ELF-1 (cell line): ENCODE measurements around the gene CARS1.

ENCODE experiments used
- DNase-seq: peaks from one replicate; pipeline ENCODE4 v3.0.0-alpha.2; 2016; ENCODE audit warnings: low read depth, low spot score

Gene CARS1

GRCh38 chr11:3040881-3041280 lies 16.3 kb downstream of the CARS1 start:
- DNase-seq = no peak

GRCh38 chr11:3037945-3038271 lies 19.3 kb downstream of the CARS1 start:
- DNase-seq = no peak

GRCh38 chr11:3037040-3037944 lies 19.9 kb downstream of the CARS1 start:
- DNase-seq = peak; percentile 80

- DNase-seq = no peak
Observed at GRCh38 chr11:3036419-3036818, 20.8 kb downstream of the CARS1 start.

- DNase-seq = no peak
Observed at GRCh38 chr11:3035333-3035732, 21.9 kb downstream of the CARS1 start.

- no peak for DNase-seq
Observed at GRCh38 chr11:3030289-3031070, 26.7 kb downstream of the CARS1 start.

GRCh38 chr11:3028813-3029212 lies 28.4 kb downstream of the CARS1 start:
- DNase-seq = no peak

GRCh38 chr11:3026803-3027202 lies 30.4 kb downstream of the CARS1 start:
- no peak for DNase-seq

- no peak for DNase-seq
Observed at GRCh38 chr11:3022982-3023381, 34.2 kb downstream of the CARS1 start.

- no peak for DNase-seq
Observed at GRCh38 chr11:3022300-3022967, 34.8 kb downstream of the CARS1 start.

- peak; percentile 37 for DNase-seq
Observed at GRCh38 chr11:3021125-3021524, 36.1 kb downstream of the CARS1 start.

GRCh38 chr11:3020011-3020410 lies 37.2 kb downstream of the CARS1 start:
- no peak for DNase-seq

GRCh38 chr11:3018596-3018995 lies 38.6 kb downstream of the CARS1 start:
- no peak for DNase-seq

- no peak for DNase-seq
Observed at GRCh38 chr11:3016861-3017260, 40.4 kb downstream of the CARS1 start.

GRCh38 chr11:3015796-3016195 lies 41.4 kb downstream of the CARS1 start:
- DNase-seq = no peak

GRCh38 chr11:3014943-3015342 lies 42.3 kb downstream of the CARS1 start:
- no peak for DNase-seq

GRCh38 chr11:3014057-3014938 lies 42.9 kb downstream of the CARS1 start:
- no peak for DNase-seq

- DNase-seq = no peak
Observed at GRCh38 chr11:3011891-3012885, 45.0 kb downstream of the CARS1 start.

GRCh38 chr11:3010521-3011275 lies 46.5 kb downstream of the CARS1 start:
- DNase-seq = no peak
